Left lung (tissue), 10 donors: ENCODE measurements around the gene KCTD3. TPM values are rescaled to one million over a fixed set of nuclear protein-coding genes. Genes with fewer than 3 reads are reported as not detected.

ENCODE experiments used
- ATAC-seq: fragments of 200-7000 bp; cut with Tn5 transposase; one replicate; pipeline ENCODE4 v1.9.1; 2020; ENCODE audit warnings: moderate library complexity
- DNase-seq, 4 donors: peaks; one replicate each; pipeline ENCODE4 v3.0.0-alpha.2; 2013 to 2020
- H3K27ac ChIP-seq, 2 donors: fragments of 200-600 bp; sonication (generic) in 1 of 2; one replicate each; pipeline versions ENCODE4 v1.5.0 to v1.8.0; 2020 to 2021
- H3K27me3 ChIP-seq, 2 donors: fragments of 200-600 bp; sonication (generic) in 1 of 2; one replicate each; pipeline versions ENCODE4 v1.5.0 to v1.8.0; 2020 to 2021
- H3K36me3 ChIP-seq, 2 donors: fragments of 200-600 bp; sonication (generic) in 1 of 2; one replicate each; pipeline versions ENCODE4 v1.5.0 to v1.8.0; 2020 to 2021
- H3K4me1 ChIP-seq, 2 donors: fragments of 200-600 bp; one replicate each; pipeline ENCODE4 v1.8.0; 2021
- H3K4me3 ChIP-seq, 2 donors: fragments of 200-600 bp; sonication (generic) in 1 of 2; one replicate each; pipeline versions ENCODE4 v1.5.0 to v1.8.0; 2020 to 2021; ENCODE audit warnings: mild to moderate bottlenecking in 1 of 2
- H3K9me3 ChIP-seq, 2 donors: fragments of 200-600 bp; sonication (generic) in 1 of 2; one replicate each; pipeline versions ENCODE4 v1.5.0 to v1.8.0; 2020 to 2021
- intact Hi-C, 2 donors: fragments of 100-400 bp; cut with DNase I; formaldehyde crosslinking; loops; one replicate each; pipeline versions ENCODE4 v1.11.2 to v1.14.2; 2022
- polyA plus RNA-seq, 6 donors: library from polyadenylated mRNA; unstranded; fragments of 120-200 nt; gene quantifications; one replicate each; pipeline ENCODE4 v1.2.1, GENCODE V29; 2013; ENCODE audit not compliant: insufficient read length in 6 of 6
- total RNA-seq, 2 donors: library from RNA; stranded (reverse); fragmentation: NEBNext Ultra II Directional; extraction: Animal tissue kit (Norgen Biotek cat#: 25700); gene quantifications; one replicate each; pipeline ENCODE4 v1.2.1, GENCODE V29; 2021
- TF ChIP-seq, protein P1 (sequence below), 2 donors: fragments of 200-600 bp; sonication (generic) in 1 of 2; IDR thresholded peaks; one replicate each; pipeline versions ENCODE4 v1.5.0 to v1.8.0; 2021; ENCODE audit warnings: antibody characterized with exemption in 2 of 2
- donor health status: DM: no; HTN: yes; CAD: no.
- donor health status: DM: no; HTN: no; CAD: no.

KCTD3 gene
- total and polyA plus RNA-seq, 8 donors, result 19.8 to 81.2 (median 68.9) TPM

DNA sequence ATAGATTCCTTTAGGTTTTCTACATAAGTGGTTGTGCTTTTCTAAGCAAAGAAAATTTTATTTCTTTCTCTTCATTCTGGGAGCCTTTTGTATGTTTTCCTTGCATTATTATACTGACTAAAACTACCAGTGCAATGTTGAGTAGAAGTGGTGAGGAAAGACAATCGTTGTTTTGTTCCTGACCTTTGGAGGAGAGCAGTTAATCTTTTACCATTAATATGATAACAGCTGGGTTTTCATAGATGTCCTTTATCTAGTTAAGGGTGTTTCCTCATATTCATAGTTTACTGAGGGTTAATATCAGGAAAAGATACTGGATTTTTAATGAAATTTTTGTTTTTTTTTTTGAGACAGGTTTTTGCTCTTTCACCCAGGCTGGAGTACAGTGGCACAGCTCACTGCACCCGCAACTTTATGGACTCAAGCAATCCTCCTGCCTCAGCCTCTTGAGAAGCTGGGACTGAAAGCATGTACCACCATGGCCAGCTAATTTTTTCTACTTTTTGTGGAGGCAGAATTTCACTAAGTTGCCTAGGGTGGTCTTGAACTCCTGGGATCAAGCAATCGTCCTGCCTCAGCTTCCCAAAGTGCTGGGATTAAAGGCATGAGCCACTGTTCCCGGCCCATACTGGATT is 9.0 kb upstream of the KCTD3 start:
- no peaks in the 10 kb centered on the region for H3K36me3 ChIP-seq
- TF ChIP-seq, protein P1, sequence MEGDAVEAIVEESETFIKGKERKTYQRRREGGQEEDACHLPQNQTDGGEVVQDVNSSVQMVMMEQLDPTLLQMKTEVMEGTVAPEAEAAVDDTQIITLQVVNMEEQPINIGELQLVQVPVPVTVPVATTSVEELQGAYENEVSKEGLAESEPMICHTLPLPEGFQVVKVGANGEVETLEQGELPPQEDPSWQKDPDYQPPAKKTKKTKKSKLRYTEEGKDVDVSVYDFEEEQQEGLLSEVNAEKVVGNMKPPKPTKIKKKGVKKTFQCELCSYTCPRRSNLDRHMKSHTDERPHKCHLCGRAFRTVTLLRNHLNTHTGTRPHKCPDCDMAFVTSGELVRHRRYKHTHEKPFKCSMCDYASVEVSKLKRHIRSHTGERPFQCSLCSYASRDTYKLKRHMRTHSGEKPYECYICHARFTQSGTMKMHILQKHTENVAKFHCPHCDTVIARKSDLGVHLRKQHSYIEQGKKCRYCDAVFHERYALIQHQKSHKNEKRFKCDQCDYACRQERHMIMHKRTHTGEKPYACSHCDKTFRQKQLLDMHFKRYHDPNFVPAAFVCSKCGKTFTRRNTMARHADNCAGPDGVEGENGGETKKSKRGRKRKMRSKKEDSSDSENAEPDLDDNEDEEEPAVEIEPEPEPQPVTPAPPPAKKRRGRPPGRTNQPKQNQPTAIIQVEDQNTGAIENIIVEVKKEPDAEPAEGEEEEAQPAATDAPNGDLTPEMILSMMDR (IDR thresholded peaks at IDR 0.05), result no peak
- DNase-seq, result no peak
- no peak for ATAC-seq
- H3K4me3 ChIP-seq, result no peak overlapping the region
- peaks cover 0 to 24% of the 10 kb centered on the region in 2 donors for H3K9me3 ChIP-seq
- H3K27me3 ChIP-seq, result peaks cover 12 to 24% of the 10 kb centered on the region in 2 donors
- no peaks in the 10 kb centered on the region for H3K4me1 ChIP-seq
- intact Hi-C loops, result no loop called here
- no peak overlapping the region for H3K27ac ChIP-seq

- H3K4me1 ChIP-seq, result peaks cover 5 to 45% of the 10 kb centered on the region in 2 donors
- no peaks in the 10 kb centered on the region for H3K36me3 ChIP-seq
- TF ChIP-seq, protein P1 (IDR thresholded peaks at IDR 0.05), result no peak
- ATAC-seq (peak; percentile 73), DNase-seq (peak; percentile 38 to 87 (median 62))
- peak overlapping the region; percentile 70 to 75 for H3K4me3 ChIP-seq
- peak overlapping the region; percentile 84 to 92 for H3K27ac ChIP-seq
- H3K27me3 ChIP-seq, result peaks cover 0 to 11% of the 10 kb centered on the region in 2 donors
- no peaks in the 10 kb centered on the region for H3K9me3 ChIP-seq
- intact Hi-C loops, result no loop called here
Observed at GRCh38 chr1:215567491-215568298, 591 bp downstream of the KCTD3 start.

DNA sequence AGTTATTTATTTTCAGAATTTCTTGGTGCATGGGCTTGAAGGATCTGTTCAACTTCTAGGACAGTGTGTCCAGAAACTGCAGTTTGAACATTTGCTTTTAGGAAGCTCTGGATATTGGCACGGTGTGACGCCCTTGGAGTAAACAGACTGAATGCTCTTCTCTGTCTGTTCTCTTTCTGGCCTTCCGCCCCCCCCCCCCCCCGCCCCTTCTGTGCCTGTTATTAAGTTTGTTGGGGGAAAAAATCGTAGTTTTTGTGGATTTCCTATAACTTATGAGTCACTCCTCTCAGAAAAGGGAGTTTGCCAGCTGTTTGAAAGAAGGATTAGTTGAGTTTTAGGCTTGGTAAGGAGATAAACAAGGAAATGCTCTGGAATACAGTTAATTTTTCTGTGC is 1.2 kb downstream of the KCTD3 start:
- ATAC-seq (peak; percentile 9), DNase-seq (peak in 1 of 4 donors; percentile 52)
- H3K4me1 ChIP-seq, result peaks cover 5 to 48% of the 10 kb centered on the region in 2 donors
- H3K9me3 ChIP-seq, result no peaks in the 10 kb centered on the region
- intact Hi-C loops, result no loop called here
- H3K36me3 ChIP-seq, result no peaks in the 10 kb centered on the region
- H3K27me3 ChIP-seq, result peaks cover 0 to 9% of the 10 kb centered on the region in 2 donors
- peak overlapping the region; percentile 70 to 75 for H3K4me3 ChIP-seq
- TF ChIP-seq, protein P1 (IDR thresholded peaks at IDR 0.05), result no peak
- H3K27ac ChIP-seq, result peak overlapping the region; percentile 84 to 92

DNA sequence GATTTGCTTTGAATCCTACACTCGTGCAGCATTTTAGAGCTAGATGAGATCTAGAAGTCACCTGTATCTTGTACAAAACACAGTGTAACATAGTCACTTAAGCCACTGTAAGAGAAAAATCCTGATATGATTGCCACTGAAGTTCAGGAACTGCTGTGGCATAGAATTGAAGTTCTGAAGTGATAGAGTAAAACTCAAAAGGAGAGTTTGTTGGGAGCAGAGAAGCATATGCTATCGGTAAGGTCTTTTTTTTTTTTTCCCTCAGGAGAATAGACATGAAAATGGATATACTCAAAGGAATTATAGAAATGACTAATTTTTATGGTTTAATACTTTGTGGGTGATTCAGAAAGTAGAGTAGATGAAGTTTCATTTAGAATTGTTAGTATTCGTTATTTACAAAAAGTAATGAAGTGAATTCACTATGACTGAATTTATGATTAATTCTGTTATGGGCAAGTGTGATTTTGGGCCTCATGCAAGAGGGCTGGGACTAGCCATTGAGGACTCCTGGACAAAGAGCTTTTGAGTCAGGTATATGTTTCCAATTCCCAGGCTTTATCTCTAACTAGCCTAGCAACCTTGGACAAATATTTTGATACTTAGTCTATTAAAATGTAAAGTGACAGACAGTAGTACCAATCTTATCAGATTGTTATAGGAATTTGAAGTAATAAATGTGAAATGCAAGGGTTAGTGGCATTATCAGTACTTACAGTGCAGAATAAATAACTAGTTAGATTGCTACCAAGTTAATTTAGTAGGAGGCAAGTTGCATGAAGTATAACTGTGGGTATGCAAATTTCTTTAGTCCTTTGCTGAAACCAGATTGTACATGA is 3.1 kb downstream of the KCTD3 start:
- Histone ChIP-seq H3K4me1 (peaks cover 5 to 50% of the 10 kb centered on the region in 2 donors), H3K9me3 (no peaks in the 10 kb centered on the region), H3K36me3 (no peaks in the 10 kb centered on the region), H3K4me3 (no peak overlapping the region), H3K27me3 (no peaks in the 10 kb centered on the region), H3K27ac (no peak overlapping the region)
- ATAC-seq, result no peak
- intact Hi-C loops, result no loop called here
- no peak for DNase-seq
- TF ChIP-seq, protein P1 (IDR thresholded peaks at IDR 0.05), result no peak
